GM18951 (cell line): Measurements from ENCODE around the gene ZFAND6.

Source experiments
- POLR2A ChIP-seq: IDR thresholded peaks from 4 replicates; pipeline ENCODE4 v1.6.1; 2011; ENCODE audit warnings: mild to moderate bottlenecking; ENCODE audit not compliant: insufficient read length, insufficient read depth; ENCODE audit errors: extremely low read depth
- in situ Hi-C: fragments of 300-500 bp; cut with MboI; formaldehyde crosslinking; loops from one replicate; pipeline ENCODE4 v1.12.0; 2022; ENCODE audit warnings: low sequenced_read_pairs, mixed read lengths, inconsistent platforms; ENCODE audit not compliant: unreplicated experiment

ZFAND6 gene

GRCh38 chr15:80162059-80162554 is 102.6 kb downstream of the ZFAND6 start:
- in situ Hi-C loops: loop anchor here (25.0 kb wide), 1 partner anchor 275 kb away; the partner anchor contains the start of gene MTHFS

DNA sequence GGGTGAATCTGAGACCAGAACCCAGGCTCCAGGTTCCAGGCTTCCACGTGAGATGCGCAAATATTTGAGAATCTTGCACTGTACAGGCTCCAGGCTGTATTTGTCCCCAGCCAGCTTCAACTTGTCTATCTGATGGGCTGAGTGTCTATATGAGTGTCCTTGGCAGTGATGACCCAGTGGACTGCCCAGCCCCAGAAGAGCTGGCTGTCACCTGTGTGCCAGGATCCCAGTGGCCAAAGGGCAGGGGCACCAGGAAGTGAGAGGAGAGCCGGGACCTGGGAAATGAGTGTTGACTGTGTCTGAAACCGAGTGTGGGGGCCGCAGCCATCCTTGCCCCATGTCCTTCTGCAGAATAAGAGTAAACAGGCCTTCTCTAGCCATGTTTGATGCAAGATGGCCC is 103.7 kb downstream of the ZFAND6 start:
- in situ Hi-C loops: loop anchor here (25.0 kb wide), 1 partner anchor 276 kb away; the partner anchor contains the start of gene MTHFS
- no peak for TF ChIP-seq POLR2A

More at GRCh38 chr15:80162059-80162554, 102.6 kb downstream of the ZFAND6 start:
- no peak for TF ChIP-seq POLR2A

- in situ Hi-C loops: loop anchor here (25.0 kb wide), 1 partner anchor 277 kb away; the partner anchor contains the start of gene MTHFS
- TF ChIP-seq POLR2A: no peak
Measured at GRCh38 chr15:80163897-80164296, 104.4 kb downstream of the ZFAND6 start.

DNA sequence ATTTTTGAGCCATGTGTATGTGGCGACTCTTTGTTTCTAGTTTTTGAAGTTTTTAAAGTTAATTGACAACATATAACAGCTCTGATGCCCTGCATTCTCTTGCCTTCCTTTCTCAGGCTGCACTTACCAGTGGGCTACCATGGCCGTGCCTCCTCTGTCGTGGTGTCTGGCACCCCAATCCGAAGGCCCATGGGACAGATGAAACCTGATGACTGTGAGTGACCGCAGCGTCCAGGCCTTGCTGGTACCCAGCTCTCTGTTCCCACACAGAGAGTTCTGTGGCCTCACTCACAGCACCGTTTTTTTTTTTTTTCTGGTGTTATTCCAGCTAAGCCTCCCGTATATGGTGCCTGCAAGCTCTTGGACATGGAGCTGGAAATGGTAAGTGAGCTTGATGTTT is 108.5 kb downstream of the ZFAND6 start:
- TF ChIP-seq POLR2A: no peak
- in situ Hi-C loops: loop anchor here (25.0 kb wide), 1 partner anchor 281 kb away; the partner anchor contains the start of gene MTHFS

- in situ Hi-C loops: loop anchor here (25.0 kb wide), 1 partner anchor 281 kb away; the partner anchor contains the start of gene MTHFS
Measured at GRCh38 chr15:80168421-80168820, 108.9 kb downstream of the ZFAND6 start.

GRCh38 chr15:80169768-80170357 is 110.4 kb downstream of the ZFAND6 start:
- in situ Hi-C loops: loop anchor here (25.0 kb wide), 1 partner anchor 283 kb away; the partner anchor contains the start of gene MTHFS

More at GRCh38 chr15:80168421-80168820, 108.9 kb downstream of the ZFAND6 start:
- no peak for TF ChIP-seq POLR2A

GRCh38 chr15:80170596-80170995 is 111.1 kb downstream of the ZFAND6 start:
- in situ Hi-C loops: loop anchor here (25.0 kb wide), 1 partner anchor 283 kb away; the partner anchor contains the start of gene MTHFS
- no peak for TF ChIP-seq POLR2A

More at GRCh38 chr15:80169768-80170357, 110.4 kb downstream of the ZFAND6 start:
- TF ChIP-seq POLR2A: no peak

DNA sequence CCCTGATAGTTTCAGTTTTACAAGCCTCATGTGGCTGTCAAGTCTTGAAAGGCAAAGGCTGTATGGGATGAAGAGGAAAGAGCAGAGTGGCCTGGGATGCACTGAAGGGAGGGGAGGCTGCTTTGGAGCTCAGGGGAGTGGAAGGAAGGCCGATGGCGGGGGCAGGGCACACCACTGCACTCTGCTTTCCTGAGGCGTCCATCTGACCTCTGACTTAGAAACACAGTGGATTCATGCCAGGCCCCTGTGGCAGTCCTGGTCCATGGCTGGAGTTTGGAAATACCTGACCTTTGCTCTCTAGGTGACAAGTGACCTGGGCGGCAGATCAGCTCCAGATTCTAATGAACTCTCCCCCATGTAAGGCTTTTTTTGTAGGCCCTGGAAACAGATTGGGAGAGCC is 112.3 kb downstream of the ZFAND6 start:
- no peak for TF ChIP-seq POLR2A
- in situ Hi-C loops: loop anchor here (25.0 kb wide), 1 partner anchor 284 kb away; the partner anchor contains the start of gene MTHFS

DNA sequence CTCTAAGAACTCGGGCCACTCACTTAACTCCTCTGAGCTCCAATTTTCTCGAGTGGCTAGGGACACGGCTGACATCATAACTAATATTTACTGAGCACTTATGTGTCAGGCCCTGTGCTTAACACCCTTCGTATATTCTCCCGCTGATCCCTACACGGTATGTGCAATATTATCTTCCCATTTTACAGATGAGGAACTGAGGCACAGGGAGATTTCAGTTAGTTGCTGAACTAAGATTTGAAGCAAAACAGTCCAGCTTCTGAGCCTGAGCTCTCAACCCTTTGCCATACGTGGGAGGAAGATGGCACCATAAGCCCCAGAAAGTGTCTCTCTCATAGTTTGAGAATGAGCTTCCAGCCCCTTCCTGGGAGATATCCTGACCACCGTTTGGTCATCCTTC is 112.9 kb downstream of the ZFAND6 start:
- in situ Hi-C loops: loop anchor here (25.0 kb wide), 1 partner anchor 285 kb away; the partner anchor contains the start of gene MTHFS
- TF ChIP-seq POLR2A: no peak

DNA sequence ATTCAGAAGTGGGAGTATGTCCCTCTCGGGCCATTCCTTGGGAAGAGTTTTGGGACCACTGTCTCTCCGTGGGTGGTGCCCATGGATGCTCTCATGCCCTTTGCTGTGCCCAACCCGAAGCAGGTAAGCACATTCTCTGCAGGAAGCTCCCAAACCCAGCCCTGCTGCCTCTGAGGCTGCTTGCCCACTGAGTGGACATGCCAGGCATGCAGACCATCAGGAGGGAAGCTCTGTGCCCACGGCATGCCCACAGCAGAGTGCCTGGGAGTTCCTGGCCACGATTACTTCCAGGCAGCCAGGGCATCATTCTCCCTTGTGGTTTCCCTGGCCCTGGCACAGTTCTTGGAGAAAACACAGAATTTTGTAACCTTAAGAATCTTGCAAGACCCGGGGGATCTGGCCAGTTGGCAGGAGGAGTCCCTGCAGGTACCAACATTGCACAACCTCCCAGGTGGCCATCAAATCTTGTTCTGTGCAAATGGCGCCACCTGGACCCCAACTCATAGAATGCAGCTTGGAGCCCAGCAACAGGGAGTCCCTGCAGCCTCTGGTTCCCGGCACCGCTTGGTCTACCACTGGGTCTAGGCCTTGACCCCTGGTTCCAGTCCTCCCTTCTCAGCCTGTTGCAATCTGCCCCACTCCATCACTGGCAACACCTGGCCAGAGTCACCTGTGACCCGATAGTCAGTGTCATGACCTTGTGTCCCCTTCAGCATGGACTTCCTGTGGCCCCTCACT is 113.7 kb downstream of the ZFAND6 start:
- in situ Hi-C loops: loop anchor here (25.0 kb wide), 1 partner anchor 286 kb away; the partner anchor contains the start of gene MTHFS
- TF ChIP-seq POLR2A: no peak

- in situ Hi-C loops: loop anchor here (25.0 kb wide), 1 partner anchor 287 kb away; the partner anchor contains the start of gene MTHFS
- no peak for TF ChIP-seq POLR2A
Measured at GRCh38 chr15:80174017-80174746, 114.7 kb downstream of the ZFAND6 start.

DNA sequence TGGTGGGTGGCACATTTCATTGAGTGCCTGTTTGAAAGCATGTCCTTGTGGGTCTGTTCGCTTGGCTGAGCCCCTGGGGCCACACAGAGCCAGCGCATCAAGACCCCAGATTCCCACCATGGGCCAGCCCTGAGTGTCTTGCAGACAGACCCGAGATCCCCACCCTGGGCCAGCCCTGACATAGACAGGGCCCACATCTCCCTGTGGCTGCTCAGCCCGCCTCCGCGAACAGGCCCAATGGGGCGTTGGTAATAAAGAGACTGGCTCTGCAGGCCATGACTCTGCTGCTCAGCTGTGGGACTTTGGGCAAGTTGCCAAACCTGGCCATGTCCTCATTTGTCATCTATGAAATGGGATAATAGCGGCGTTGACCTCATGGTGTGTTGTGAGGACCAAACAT is 116.0 kb downstream of the ZFAND6 start:
- in situ Hi-C loops: no loop called here
- no peak for TF ChIP-seq POLR2A
